Measurements from ENCODE around the gene PLEKHG5. TPM values are rescaled to one million over a fixed set of nuclear protein-coding genes. Genes with fewer than 3 reads are reported as not detected.

The PLEKHG5 gene
- total RNA-seq, 2 experiments from 2014 or later: 5.0 to 6.1 TPM

DNA sequence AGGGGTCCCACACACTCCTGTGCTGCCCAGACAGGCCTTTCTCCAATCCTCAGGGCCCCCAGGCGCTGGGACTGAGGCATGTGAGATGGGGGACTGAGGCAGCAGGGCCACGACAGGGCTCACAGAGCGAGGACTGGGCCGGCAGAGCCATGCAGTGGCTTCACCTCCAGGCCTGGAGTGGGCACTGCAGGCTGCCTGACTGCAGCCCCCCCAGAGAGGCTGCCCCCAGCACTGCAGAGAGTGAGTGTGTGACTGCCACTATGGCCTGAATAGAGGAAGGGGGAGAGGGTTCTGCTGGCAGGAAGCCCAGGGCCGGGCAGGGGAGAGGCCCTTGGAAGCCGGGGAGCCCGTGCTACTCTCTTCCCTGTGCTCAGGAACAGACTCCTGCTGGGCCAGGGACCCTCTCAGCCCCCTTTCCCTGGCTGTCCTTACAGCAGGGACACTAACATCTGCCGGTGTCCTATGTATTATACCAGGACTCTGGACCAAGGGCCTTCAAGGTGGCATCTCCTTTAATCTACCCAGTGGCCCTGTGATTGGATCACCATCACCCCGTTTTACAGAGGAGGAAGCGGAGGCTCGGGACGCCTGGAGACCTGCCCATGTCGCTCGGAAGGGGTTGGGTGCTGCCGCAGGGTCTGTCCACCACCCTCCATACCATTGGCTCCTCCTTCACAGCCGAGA lies 20.2 kb upstream of the PLEKHG5 start:
- Mint-ChIP-seq H3K4me1 (ENCODE audit: low read depth) (no peaks in the 10 kb centered on the region), H3K27ac (no peak overlapping the region), H3K27me3 (no peaks in the 10 kb centered on the region), H3K9me3 (no peaks in the 10 kb centered on the region), H3K4me3 (no peak overlapping the region), H3K36me3 (ENCODE audit: low read depth) (no peaks in the 10 kb centered on the region)
- TF ChIP-seq, protein P1, sequence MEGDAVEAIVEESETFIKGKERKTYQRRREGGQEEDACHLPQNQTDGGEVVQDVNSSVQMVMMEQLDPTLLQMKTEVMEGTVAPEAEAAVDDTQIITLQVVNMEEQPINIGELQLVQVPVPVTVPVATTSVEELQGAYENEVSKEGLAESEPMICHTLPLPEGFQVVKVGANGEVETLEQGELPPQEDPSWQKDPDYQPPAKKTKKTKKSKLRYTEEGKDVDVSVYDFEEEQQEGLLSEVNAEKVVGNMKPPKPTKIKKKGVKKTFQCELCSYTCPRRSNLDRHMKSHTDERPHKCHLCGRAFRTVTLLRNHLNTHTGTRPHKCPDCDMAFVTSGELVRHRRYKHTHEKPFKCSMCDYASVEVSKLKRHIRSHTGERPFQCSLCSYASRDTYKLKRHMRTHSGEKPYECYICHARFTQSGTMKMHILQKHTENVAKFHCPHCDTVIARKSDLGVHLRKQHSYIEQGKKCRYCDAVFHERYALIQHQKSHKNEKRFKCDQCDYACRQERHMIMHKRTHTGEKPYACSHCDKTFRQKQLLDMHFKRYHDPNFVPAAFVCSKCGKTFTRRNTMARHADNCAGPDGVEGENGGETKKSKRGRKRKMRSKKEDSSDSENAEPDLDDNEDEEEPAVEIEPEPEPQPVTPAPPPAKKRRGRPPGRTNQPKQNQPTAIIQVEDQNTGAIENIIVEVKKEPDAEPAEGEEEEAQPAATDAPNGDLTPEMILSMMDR (IDR thresholded peaks at IDR 0.05): no peak
- Histone ChIP-seq H3K27ac (ENCODE audit: low read depth in 1 of 2, low read length in 2 of 2) (no peak overlapping the region), H3K4me3 (ENCODE audit: low read length) (no peak overlapping the region), H3K9me3 (ENCODE audit: control insufficient read depth in 1 of 2, insufficient read depth in 1 of 2, low read length in 2 of 2) (peaks cover 0 to 7% of the 10 kb centered on the region in 2 experiments), H3K4me1 (ENCODE audit: insufficient read depth, low read length) (no peaks in the 10 kb centered on the region), H3K36me3 (ENCODE audit: insufficient read depth, low read length) (no peaks in the 10 kb centered on the region), H3K27me3 (ENCODE audit: control insufficient read depth in 1 of 2, insufficient read depth in 2 of 2, low read length in 2 of 2) (peaks cover 2 to 4% of the 10 kb centered on the region in 2 experiments)
- intact Hi-C loops (cut with DNase I, micrococcal nuclease): no loop called here
- DNase-seq (no peak), ATAC-seq (ENCODE audit: poor library complexity) (no peak)
- ChIA-PET POLR2A (no interaction called here), CTCF (no interaction called here)

DNA sequence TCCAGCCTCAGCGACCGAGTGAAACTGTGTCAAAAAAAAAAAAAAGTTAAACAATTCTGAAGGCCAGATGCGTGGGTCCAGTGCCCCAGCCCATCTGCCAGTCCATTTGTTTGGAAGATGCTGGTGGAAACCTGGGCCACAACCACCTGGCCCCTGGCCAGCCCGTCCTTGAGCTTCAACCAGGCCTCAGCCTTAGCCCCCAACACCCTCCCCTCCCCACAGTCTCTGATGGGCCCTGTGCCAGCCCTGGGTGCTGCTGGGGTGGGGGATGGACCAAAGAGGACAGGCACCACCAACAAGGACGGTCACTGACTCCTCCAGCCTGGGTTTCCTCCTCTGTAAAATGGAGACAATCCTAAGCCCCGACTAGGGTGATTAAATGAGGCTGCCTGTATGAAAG lies 19.6 kb upstream of the PLEKHG5 start:
- Mint-ChIP-seq H3K4me1 (ENCODE audit: low read depth) (no peaks in the 10 kb centered on the region), H3K36me3 (ENCODE audit: low read depth) (no peaks in the 10 kb centered on the region), H3K27me3 (no peaks in the 10 kb centered on the region), H3K27ac (no peak overlapping the region), H3K4me3 (no peak overlapping the region), H3K9me3 (no peaks in the 10 kb centered on the region)
- ATAC-seq (ENCODE audit: poor library complexity): no peak
- Histone ChIP-seq H3K4me3 (ENCODE audit: low read length) (no peak overlapping the region), H3K4me1 (ENCODE audit: insufficient read depth, low read length) (no peaks in the 10 kb centered on the region), H3K9me3 (ENCODE audit: control insufficient read depth in 1 of 2, insufficient read depth in 1 of 2, low read length in 2 of 2) (peaks cover 0 to 7% of the 10 kb centered on the region in 2 experiments), H3K36me3 (ENCODE audit: insufficient read depth, low read length) (no peaks in the 10 kb centered on the region), H3K27me3 (ENCODE audit: control insufficient read depth in 1 of 2, insufficient read depth in 2 of 2, low read length in 2 of 2) (peaks cover 2 to 6% of the 10 kb centered on the region in 2 experiments), H3K27ac (ENCODE audit: low read depth in 1 of 2, low read length in 2 of 2) (no peak overlapping the region)
- intact Hi-C loops (cut with DNase I, micrococcal nuclease): no loop called here
- ChIA-PET CTCF (no interaction called here), POLR2A (interaction anchor here (0.7 kb wide), 1 partner anchor 40 kb away, joined by 3 read pairs; no protein-coding TSS in a partner anchor)
- TF ChIP-seq, protein P1 (IDR thresholded peaks at IDR 0.05): no peak
- no peak for DNase-seq

DNA sequence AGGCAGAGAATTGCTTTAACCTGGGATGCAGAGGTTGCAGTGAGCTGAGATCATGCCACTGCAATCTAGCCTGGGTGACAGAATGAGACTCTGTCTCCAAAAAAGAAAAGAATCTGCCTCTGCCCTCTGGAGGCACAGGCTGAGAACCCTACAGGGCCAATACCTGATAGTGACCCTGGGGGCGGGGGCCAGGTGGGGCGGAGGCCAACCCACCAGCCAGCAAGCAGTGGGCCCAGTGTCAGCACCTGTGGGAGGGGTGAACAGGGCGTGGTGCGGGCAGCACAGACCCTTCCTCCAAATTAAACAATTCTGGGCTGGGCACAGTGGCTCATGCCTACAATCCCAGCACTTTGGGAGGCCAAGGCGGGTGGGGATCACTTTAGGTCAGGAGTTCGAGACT lies 19.0 kb upstream of the PLEKHG5 start:
- H3K27me3 ChIP-seq (ENCODE audit: control insufficient read depth in 1 of 2, insufficient read depth in 2 of 2, low read length in 2 of 2): peaks cover 2 to 6% of the 10 kb centered on the region in 2 experiments
- TF ChIP-seq, protein P1 (IDR thresholded peaks at IDR 0.05): no peak
- Mint-ChIP-seq H3K27ac (no peak overlapping the region), H3K4me3 (no peak overlapping the region), H3K27me3 (peaks cover under 1% of the 10 kb centered on the region), H3K4me1 (ENCODE audit: low read depth) (no peaks in the 10 kb centered on the region), H3K9me3 (no peaks in the 10 kb centered on the region), H3K36me3 (ENCODE audit: low read depth) (no peaks in the 10 kb centered on the region)
- intact Hi-C loops (cut with DNase I, micrococcal nuclease): no loop called here
- H3K27ac ChIP-seq (ENCODE audit: low read depth in 1 of 2, low read length in 2 of 2): no peak overlapping the region
- DNase-seq: no peak
- no peak for ATAC-seq (ENCODE audit: poor library complexity)
- ChIA-PET POLR2A (interaction anchor here (0.7 kb wide), 1 partner anchor 39 kb away, joined by 3 read pairs; no protein-coding TSS in a partner anchor), CTCF (no interaction called here)
- H3K9me3 ChIP-seq (ENCODE audit: control insufficient read depth in 1 of 2, insufficient read depth in 1 of 2, low read length in 2 of 2): peaks cover 0 to 7% of the 10 kb centered on the region in 2 experiments
- H3K4me3 ChIP-seq (ENCODE audit: low read length): no peak overlapping the region
- H3K4me1 ChIP-seq (ENCODE audit: insufficient read depth, low read length): no peaks in the 10 kb centered on the region
- no peaks in the 10 kb centered on the region for H3K36me3 ChIP-seq (ENCODE audit: insufficient read depth, low read length)

All from CD4-positive, alpha-beta T cell (primary cell).